K562 (cell line): Measurements from ENCODE around the gene PEPD. TPM values are rescaled to one million over a fixed set of nuclear protein-coding genes. Genes with fewer than 3 reads are reported as not detected.

Experiments used
- ATAC-seq: fragments of 200-7000 bp; cut with Tn5 transposase; 3 replicates; pipeline ENCODE4 v1.9.1; 2020; ENCODE audit warnings: moderate library complexity
- BruUV-seq: library from RNA; stranded (reverse); fragments of 400-500 nt; replicated peaks from 2 replicates; lab custom pipeline; 2021; lab: Mats Ljungman, UMichigan
- CTCF ChIA-PET: fragments of 300-600 bp; formaldehyde crosslinking; extraction: SDS; loops from one replicate; lab custom pipeline; 2021; ENCODE audit warnings: low intra/inter-chr PET ratio; lab: Yijun Ruan, JAX
- POLR2A ChIA-PET: fragments of 300-600, 350-650 bp; sonication (Branson Sonifier 250); formaldehyde crosslinking; extraction: SDS; loops from one replicate; lab custom pipeline; 2021; ENCODE audit warnings: antibody characterized with exemption, inconsistent platforms; lab: Yijun Ruan, JAX
- DNase-seq, 4 experiments: peaks; one replicate each; pipeline versions ENCODE4 v3.0.0 to v3.0.0-alpha.2; 2011 to 2018; ENCODE audit warnings: low spot score in 3 of 4, mixed read lengths in 3 of 4; ENCODE audit errors: extremely low read depth in 1 of 4
- FAIRE-seq: peaks from 2 replicates; lab custom pipeline; 2011; peaks lifted over from hg19 to GRCh38; lab: Jason Lieb, UNC
- H2AFZ ChIP-seq: 2 replicates; pipeline ENCODE4 v1.6.0; 2011; ENCODE audit warnings: low read depth, low read length, control low read depth, inconsistent platforms
- H3K27ac ChIP-seq: fragments of 200-600 bp; 3 replicates; pipeline ENCODE4 v1.8.0; 2011; ENCODE audit warnings: low read depth, mild to moderate bottlenecking, control low read depth, inconsistent platforms, low read length, moderate library complexity, mixed read lengths; ENCODE audit errors: extremely low read depth
- H3K27me3 ChIP-seq, 2 experiments: fragments of 300-600 bp in 1 of 2; 2 replicates in 1 of 2; 3 replicates in 1 of 2; pipeline versions ENCODE4 v1.6.0 to v1.8.0; 2011; ENCODE audit warnings: inconsistent platforms in 2 of 2, low read length in 2 of 2, mild to moderate bottlenecking in 1 of 2, mixed read lengths in 1 of 2, moderate library complexity in 1 of 2; ENCODE audit not compliant: control insufficient read depth in 2 of 2, insufficient read depth in 2 of 2
- H3K36me3 ChIP-seq: fragments of 300-600 bp; 3 replicates; pipeline ENCODE4 v1.8.0; 2011; ENCODE audit warnings: mild to moderate bottlenecking, low read length, inconsistent platforms; ENCODE audit not compliant: control insufficient read depth, insufficient read depth
- H3K4me1 ChIP-seq, 2 experiments: fragments of 200-600 bp in 1 of 2; replicated peaks in 1 of 2; 2 replicates in 1 of 2; 3 replicates in 1 of 2; pipeline versions ENCODE4 v1.5.1 to v1.8.0; 2011; ENCODE audit warnings: inconsistent platforms in 2 of 2, low read length in 2 of 2, mild to moderate bottlenecking in 1 of 2, mixed read lengths in 1 of 2, moderate library complexity in 1 of 2; ENCODE audit not compliant: control insufficient read depth in 2 of 2, insufficient read depth in 2 of 2
- H3K4me2 ChIP-seq: 2 replicates; pipeline ENCODE4 v1.6.1; 2011; ENCODE audit warnings: low read length, control low read depth, inconsistent platforms, mixed read lengths; ENCODE audit not compliant: insufficient read depth
- H3K4me3 ChIP-seq: fragments of 200-600 bp; sonication (generic), shearing (Covaris generic); 2 replicates; pipeline ENCODE4 v1.5.1; 2016; ENCODE audit warnings: control low read depth, inconsistent platforms
- H3K79me2 ChIP-seq: fragments of 200-600 bp; 3 replicates; pipeline ENCODE4 v1.8.0; 2011; ENCODE audit warnings: low read length, inconsistent platforms; ENCODE audit not compliant: control insufficient read depth, insufficient read depth
- H3K9ac ChIP-seq, 2 experiments: 2 replicates each; pipeline versions ENCODE4 v1.6.0 to v1.6.1; 2011; ENCODE audit warnings: low read depth in 2 of 2, low read length in 2 of 2, control low read depth in 1 of 2, inconsistent platforms in 1 of 2, mild to moderate bottlenecking in 1 of 2, mixed read lengths in 1 of 2; ENCODE audit not compliant: insufficient read depth in 1 of 2
- H3K9me1 ChIP-seq: one replicate; pipeline ENCODE4 v1.6.0; 2011; ENCODE audit warnings: inconsistent platforms, mild to moderate bottlenecking, low read length, moderate library complexity; ENCODE audit not compliant: control insufficient read depth, insufficient read depth
- H3K9me3 ChIP-seq: replicated peaks from 2 replicates; pipeline ENCODE4 v1.5.1; 2011; ENCODE audit warnings: low read depth, low read length, inconsistent platforms; ENCODE audit not compliant: control insufficient read depth, insufficient read depth
- H4K20me1 ChIP-seq: replicated peaks from 2 replicates; pipeline ENCODE4 v1.6.1; 2011; ENCODE audit warnings: low read length, inconsistent platforms, mixed read lengths; ENCODE audit not compliant: control insufficient read depth, insufficient read depth
- BDP1 ChIP-seq: IDR thresholded peaks from 3 replicates; pipeline ENCODE4 v1.6.1; 2011; ENCODE audit not compliant: insufficient read length, insufficient read depth
- CBX2 ChIP-seq: fragments of 200-600 bp; sonication (generic); IDR thresholded peaks from one replicate; pipeline ENCODE4 v1.6.1; 2012; ENCODE audit warnings: mild to moderate bottlenecking, low read length, inconsistent platforms; ENCODE audit not compliant: insufficient read depth, poor library complexity, severe bottlenecking
- NCOR1 ChIP-seq: fragments of 450-650 bp; IDR thresholded peaks from 2 replicates; pipeline ENCODE4 v1.6.1; 2016; ENCODE audit warnings: mild to moderate bottlenecking, moderate library complexity
- NONO ChIP-seq, 2 experiments: fragments of 200-400 bp in 1 of 2; fragments of 450-650 bp in 1 of 2; formaldehyde crosslinking in 1 of 2; IDR thresholded peaks; 2 replicates each; pipeline ENCODE4 v1.6.1; 2017; ENCODE audit warnings: low read depth in 2 of 2, mild to moderate bottlenecking in 2 of 2, moderate library complexity in 2 of 2, low read length in 1 of 2
- U2AF1 ChIP-seq: fragments of 200-400 bp; formaldehyde crosslinking; optimal IDR thresholded peaks from 2 replicates; pipeline ENCODE3; 2017; ENCODE audit warnings: mild to moderate bottlenecking, low read depth, low read length, moderate library complexity
- ZC3H11A ChIP-seq: IDR thresholded peaks from 2 replicates; pipeline ENCODE4 v1.6.1; 2012; ENCODE audit warnings: low read depth, low read length, improper control_type of control experiment
- ZFX ChIP-seq: sonication (generic); formaldehyde crosslinking; IDR thresholded peaks from 2 replicates; pipeline ENCODE4 v1.8.0; 2022; ENCODE audit warnings: mild to moderate bottlenecking, missing genetic modification reagents, moderate library complexity
- ZNF511 ChIP-seq: sonication (generic); formaldehyde crosslinking; IDR thresholded peaks from 2 replicates; pipeline ENCODE4 v1.8.0; 2022; ENCODE audit warnings: mild to moderate bottlenecking, missing genetic modification reagents
- ZNF79 ChIP-seq: fragments of 250-450 bp; sonication (Bioruptor Pico); IDR thresholded peaks from 2 replicates; pipeline ENCODE4 v1.4.0; 2020; ENCODE audit warnings: low read depth, mild to moderate bottlenecking, moderate library complexity
- ZNF830 ChIP-seq: fragments of 250-450 bp; sonication (Bioruptor Pico); IDR thresholded peaks from 2 replicates; pipeline ENCODE4 v1.5.0; 2021; ENCODE audit warnings: mild to moderate bottlenecking
- WGBS: fragments of 100-300 bp; shearing (Covaris generic); methylation state at CpG from one replicate; pipeline ENCODE4 v1.1.6; 2016; ENCODE audit warnings: low coverage, mixed read lengths; ENCODE audit not compliant: insufficient coverage; ENCODE audit errors: missing lambda C conversion rate; 5-methylcytosine and 5-hydroxymethylcytosine counted together
- in situ Hi-C: fragments of 300-500 bp; cut with MboI; formaldehyde crosslinking; loops from 4 replicates; pipeline ENCODE4 v1.15.0; 2018; ENCODE audit warnings: inconsistent platforms, mixed read lengths
- intact Hi-C: fragments of 100-400 bp; cut with micrococcal nuclease; formaldehyde crosslinking; loops from 2 replicates; pipeline ENCODE4 v1.14.2; 2022
- polyA plus RNA-seq, 8 experiments: library from polyadenylated mRNA; depleted of rRNA in 4 of 8; stranded (reverse) in 5 of 8; unstranded in 3 of 8; fragments of >200 nt; fragmentation: Nextera tagmentation in 2 of 8; fragmentation: Illumina TruSeq in 1 of 8; extraction: Ambion mirVana in 2 of 8; extraction: Trizol in 1 of 8; gene quantifications; 2 replicates each; pipeline versions ENCODE4 v1.2.1 to v1.2.3, GENCODE V29; 2011 to 2014; ENCODE audit warnings: inconsistent platforms in 1 of 8, missing spikeins in 1 of 8
- total RNA-seq, 7 experiments: library from RNA; depleted of rRNA in 6 of 7; stranded (reverse); fragments of >200 nt in 6 of 7; fragmentation: Illumina TruSeq in 2 of 7; extraction: Trizol in 2 of 7; gene quantifications; 2 replicates each; pipeline versions ENCODE4 v1.2.1 to v1.2.3, GENCODE V29; 2011 to 2021; ENCODE audit warnings: low replicate concordance in 1 of 7

The PEPD gene
- total and polyA plus RNA-seq, 9 of the 15 experiments (the other 6 are each of a cell fraction or from before 2014, with no cell fraction given) = 1.3 to 19.2 (median 16.0) TPM

GRCh38 chr19:33568706-33569105 lies 47.1 kb upstream of the PEPD start:
- H3K79me2 ChIP-seq = no peaks in the 10 kb centered on the region
- H3K36me3 ChIP-seq = no peaks in the 10 kb centered on the region
- BruUV-seq = no TSS peak
- WGBS = 0% methylated on average over 1 of the region's 2 CpGs
- in situ Hi-C loops = no loop called here
- H3K9ac ChIP-seq = no peak overlapping the region
- no peak for FAIRE-seq
- no peaks in the 10 kb centered on the region for H3K4me1 ChIP-seq
- H3K9me1 ChIP-seq = no peaks in the 10 kb centered on the region
- no peak for ATAC-seq
- H2AFZ ChIP-seq = no peak overlapping the region
- peaks cover 4 to 7% of the 10 kb centered on the region in 2 experiments; a peak in 3 of 5 replicates for H3K27me3 ChIP-seq
- H3K27ac ChIP-seq = no peak overlapping the region
- H3K4me2 ChIP-seq = no peak overlapping the region
- ChIA-PET POLR2A (no interaction called here), CTCF (no interaction called here)
- DNase-seq = no peak
- no peaks in the 10 kb centered on the region for H3K9me3 ChIP-seq
- TF ChIP-seq CBX2 = no peak
- no peak for TF ChIP-seq ZNF511 (CRISPR knock-in tag)
- TF ChIP-seq BDP1 = no peak
- TF ChIP-seq U2AF1 = no peak
- no peak for TF ChIP-seq ZNF79 (CRISPR knock-in tag)
- TF ChIP-seq ZC3H11A = no peak
- TF ChIP-seq ZNF830 (CRISPR knock-in tag) = no peak
- no peak for TF ChIP-seq NONO (IDR thresholded peaks at IDR 0.05; ENCODE audit: low read depth in 2 of 2, low read length in 1 of 2)
- no peak for TF ChIP-seq ZFX
- no peak for TF ChIP-seq NCOR1
- intact Hi-C loops = no loop called here
- H3K4me3 ChIP-seq = no peak overlapping the region
- no peaks in the 10 kb centered on the region for H4K20me1 ChIP-seq
